ENCODE results near the gene STK32B. TPM values are rescaled to one million over a fixed set of nuclear protein-coding genes. Genes with fewer than 3 reads are reported as not detected.
A peak's percentile ranks its signal among the peaks of the same experiment; 100 is the strongest.

STK32B gene
- total RNA-seq, 2 donors from 2014 or later = not detected

DNA sequence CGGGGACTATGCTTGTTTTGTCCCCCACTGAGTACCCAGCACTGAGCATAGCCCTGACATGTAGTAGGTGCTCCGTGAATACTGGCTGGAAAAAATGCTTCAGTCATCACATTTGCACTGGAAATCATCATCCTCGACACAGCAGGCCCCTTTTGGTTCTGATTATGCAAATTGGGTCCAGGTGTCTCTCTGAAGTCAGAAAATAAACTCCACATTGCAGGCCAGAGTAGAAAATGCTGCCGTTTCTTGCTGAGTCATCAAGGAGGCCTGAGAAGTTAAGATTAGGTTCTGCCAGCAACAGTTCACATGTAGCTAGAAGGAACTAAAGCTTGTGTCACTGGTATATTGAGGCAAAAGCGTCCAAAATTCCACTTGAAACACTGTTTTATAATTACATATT lies 15.0 kb upstream of the STK32B start:
- Mint-ChIP-seq H3K9me3 (no peaks in the 10 kb centered on the region), H3K4me3 (no peak overlapping the region), H3K36me3 (no peaks in the 10 kb centered on the region), H3K4me1 (ENCODE audit: low read depth in 2 of 2) (peaks cover 7% of the 10 kb centered on the region in 2 donors), H3K27ac (no peak overlapping the region), H3K27me3 (peaks cover 6 to 13% of the 10 kb centered on the region in 2 donors)
- no peak for ATAC-seq
- no peak for DNase-seq (ENCODE audit: low spot score)

GRCh38 chr4:5037553-5038551 lies 13.4 kb upstream of the STK32B start:
- H3K36me3 Mint-ChIP-seq = no peaks in the 10 kb centered on the region
- ATAC-seq (no peak), DNase-seq (ENCODE audit: low spot score) (no peak)
- peaks cover 6 to 13% of the 10 kb centered on the region in 2 donors for H3K27me3 Mint-ChIP-seq
- H3K27ac Mint-ChIP-seq = no peak overlapping the region
- no peak overlapping the region for H3K4me3 Mint-ChIP-seq
- H3K9me3 Mint-ChIP-seq = no peaks in the 10 kb centered on the region
- H3K4me1 Mint-ChIP-seq (ENCODE audit: low read depth in 2 of 2) = peaks cover 7% of the 10 kb centered on the region in 2 donors

DNA sequence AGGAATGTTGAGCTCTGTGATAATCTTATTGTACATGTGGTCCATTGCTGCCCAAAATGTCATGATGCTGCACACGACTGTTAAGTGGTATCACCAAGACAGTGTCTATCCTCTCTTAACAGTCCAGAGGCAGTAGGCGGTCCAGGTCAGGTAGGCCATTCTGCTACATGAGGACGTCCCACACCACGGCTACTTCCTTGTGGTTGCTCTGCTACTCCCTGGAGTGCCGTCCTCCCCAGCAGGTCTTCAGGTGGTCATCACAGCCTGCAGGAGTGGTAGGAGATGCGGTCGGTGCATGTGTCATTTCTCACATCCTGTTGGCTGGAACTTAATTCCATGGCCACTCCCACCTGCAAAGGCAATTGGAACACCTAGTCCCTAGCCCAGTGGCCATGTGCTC lies 11.5 kb upstream of the STK32B start:
- DNase-seq (ENCODE audit: low spot score) (no peak), ATAC-seq (no peak)
- H3K4me1 Mint-ChIP-seq (ENCODE audit: low read depth in 2 of 2) = peaks cover 3 to 6% of the 10 kb centered on the region in 2 donors
- H3K27ac Mint-ChIP-seq = no peak overlapping the region
- H3K27me3 Mint-ChIP-seq = peaks cover 17 to 21% of the 10 kb centered on the region in 2 donors
- no peaks in the 10 kb centered on the region for H3K36me3 Mint-ChIP-seq
- H3K4me3 Mint-ChIP-seq = no peak overlapping the region
- no peaks in the 10 kb centered on the region for H3K9me3 Mint-ChIP-seq

- H3K4me3 Mint-ChIP-seq = no peak overlapping the region
- peaks cover 23 to 28% of the 10 kb centered on the region in 2 donors for H3K27me3 Mint-ChIP-seq
- H3K4me1 Mint-ChIP-seq (ENCODE audit: low read depth in 2 of 2) = peaks cover 10 to 14% of the 10 kb centered on the region in 2 donors
- H3K27ac Mint-ChIP-seq = no peak overlapping the region
- H3K36me3 Mint-ChIP-seq = no peaks in the 10 kb centered on the region
- DNase-seq (ENCODE audit: low spot score) (no peak), ATAC-seq (no peak)
- no peaks in the 10 kb centered on the region for H3K9me3 Mint-ChIP-seq
Observed at GRCh38 chr4:5040856-5041620, 10.2 kb upstream of the STK32B start.

DNA sequence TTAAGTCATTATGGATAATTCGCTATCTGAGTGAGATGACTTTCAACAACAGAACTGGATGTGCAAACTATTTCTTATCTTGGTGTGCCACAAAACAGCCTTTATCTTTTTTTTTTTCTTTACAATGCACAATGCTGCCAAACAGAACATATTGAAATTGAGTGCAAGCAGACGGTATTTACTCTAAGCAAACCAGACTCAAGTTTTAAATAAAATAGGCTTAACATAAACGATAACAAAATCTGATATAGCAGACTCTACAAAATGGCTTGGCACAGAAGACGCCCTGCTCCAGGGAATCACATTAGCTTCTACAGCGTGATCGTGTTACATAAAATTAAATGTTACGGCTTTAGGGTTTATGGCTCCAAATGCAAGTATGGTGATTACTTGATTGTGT lies 9.6 kb upstream of the STK32B start:
- DNase-seq (ENCODE audit: low spot score) (no peak), ATAC-seq (no peak)
- Mint-ChIP-seq H3K9me3 (no peaks in the 10 kb centered on the region), H3K36me3 (no peaks in the 10 kb centered on the region), H3K4me1 (ENCODE audit: low read depth in 2 of 2) (peaks cover 10 to 14% of the 10 kb centered on the region in 2 donors), H3K4me3 (no peak overlapping the region), H3K27ac (no peak overlapping the region), H3K27me3 (peaks cover 29 to 30% of the 10 kb centered on the region in 2 donors)

- Mint-ChIP-seq H3K4me3 (no peak overlapping the region), H3K27me3 (peaks cover 35 to 37% of the 10 kb centered on the region in 2 donors), H3K36me3 (no peaks in the 10 kb centered on the region), H3K27ac (no peak overlapping the region), H3K4me1 (ENCODE audit: low read depth in 2 of 2) (peaks cover 10 to 14% of the 10 kb centered on the region in 2 donors), H3K9me3 (no peaks in the 10 kb centered on the region)
- no peak for ATAC-seq
- DNase-seq (ENCODE audit: low spot score) = no peak
Observed at GRCh38 chr4:5043579-5043978, 7.7 kb upstream of the STK32B start.

DNA sequence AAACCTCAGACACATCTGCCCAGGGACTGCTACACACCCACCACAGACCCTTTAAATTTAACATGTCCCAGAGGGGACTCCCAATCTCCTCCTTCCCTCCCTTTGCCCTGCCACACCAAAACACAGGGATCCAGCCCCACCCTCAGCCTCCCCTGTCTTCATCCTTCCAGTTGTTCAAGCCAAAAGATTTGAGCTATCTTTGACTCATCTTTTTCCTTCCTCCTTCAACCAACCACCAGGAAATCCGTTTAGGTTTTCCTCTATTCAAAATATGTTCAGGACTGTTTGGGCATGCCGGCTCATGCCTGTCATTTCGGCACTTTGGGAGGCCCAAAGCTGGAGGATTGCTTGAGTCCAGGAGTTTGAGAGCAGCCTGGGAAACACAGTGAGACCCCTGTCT lies 6.9 kb upstream of the STK32B start:
- ATAC-seq = no peak
- H3K27me3 Mint-ChIP-seq = peaks cover 39 to 42% of the 10 kb centered on the region in 2 donors
- H3K27ac Mint-ChIP-seq = no peak overlapping the region

DNA sequence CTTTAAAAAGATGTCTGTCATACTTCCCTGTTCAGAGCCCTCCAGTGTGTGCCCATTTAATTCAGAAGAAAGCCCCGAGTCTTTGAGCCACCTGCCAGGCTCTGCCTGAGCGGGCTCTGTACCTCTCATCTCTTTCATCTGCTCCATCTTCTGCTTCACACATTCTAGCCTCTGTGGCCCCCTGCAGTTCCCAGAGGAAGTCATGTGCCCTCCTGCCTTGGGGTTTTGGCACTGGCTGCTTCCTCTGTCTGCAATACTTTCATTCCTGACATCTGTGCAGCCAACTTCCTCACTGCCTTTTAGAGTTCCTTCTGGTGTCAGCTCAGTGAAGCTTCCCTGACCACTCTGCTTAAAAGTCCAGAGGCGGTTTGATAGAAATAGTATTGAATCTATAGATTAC lies 6.2 kb upstream of the STK32B start:
- Mint-ChIP-seq H3K9me3 (no peaks in the 10 kb centered on the region), H3K4me3 (no peak overlapping the region), H3K27me3 (peaks cover 37 to 42% of the 10 kb centered on the region in 2 donors), H3K27ac (no peak overlapping the region), H3K4me1 (ENCODE audit: low read depth in 2 of 2) (peaks cover 10 to 14% of the 10 kb centered on the region in 2 donors), H3K36me3 (no peaks in the 10 kb centered on the region)
- DNase-seq (ENCODE audit: low spot score) = no peak
- no peak for ATAC-seq

More for the DNA sequence above, 6.9 kb upstream of the STK32B start:
- no peak overlapping the region for H3K4me3 Mint-ChIP-seq
- no peaks in the 10 kb centered on the region for H3K36me3 Mint-ChIP-seq
- no peaks in the 10 kb centered on the region for H3K9me3 Mint-ChIP-seq
- DNase-seq (ENCODE audit: low spot score) = no peak
- peaks cover 10 to 14% of the 10 kb centered on the region in 2 donors for H3K4me1 Mint-ChIP-seq (ENCODE audit: low read depth in 2 of 2)

- H3K4me1 Mint-ChIP-seq (ENCODE audit: low read depth in 2 of 2) = peaks cover 15 to 28% of the 10 kb centered on the region in 2 donors
- no peak for DNase-seq (ENCODE audit: low spot score)
- no peaks in the 10 kb centered on the region for H3K9me3 Mint-ChIP-seq
- H3K27ac Mint-ChIP-seq = no peak overlapping the region
- no peak for ATAC-seq
- H3K36me3 Mint-ChIP-seq = no peaks in the 10 kb centered on the region
- no peak overlapping the region for H3K4me3 Mint-ChIP-seq
- peaks cover 44 to 48% of the 10 kb centered on the region in 2 donors for H3K27me3 Mint-ChIP-seq
Observed at GRCh38 chr4:5048721-5049120, 2.6 kb upstream of the STK32B start.

- H3K27me3 Mint-ChIP-seq = peaks cover 35 to 39% of the 10 kb centered on the region in 2 donors
- H3K4me1 Mint-ChIP-seq (ENCODE audit: low read depth in 2 of 2) = peaks cover 5 to 13% of the 10 kb centered on the region in 2 donors
- no peaks in the 10 kb centered on the region for H3K36me3 Mint-ChIP-seq
- DNase-seq (ENCODE audit: low spot score) (no peak), ATAC-seq (no peak)
- no peaks in the 10 kb centered on the region for H3K9me3 Mint-ChIP-seq
- H3K27ac Mint-ChIP-seq = no peak overlapping the region
- H3K4me3 Mint-ChIP-seq = peak overlapping the region; percentile 81
Observed at GRCh38 chr4:5050520-5051277, 581 bp upstream of the STK32B start.

DNA sequence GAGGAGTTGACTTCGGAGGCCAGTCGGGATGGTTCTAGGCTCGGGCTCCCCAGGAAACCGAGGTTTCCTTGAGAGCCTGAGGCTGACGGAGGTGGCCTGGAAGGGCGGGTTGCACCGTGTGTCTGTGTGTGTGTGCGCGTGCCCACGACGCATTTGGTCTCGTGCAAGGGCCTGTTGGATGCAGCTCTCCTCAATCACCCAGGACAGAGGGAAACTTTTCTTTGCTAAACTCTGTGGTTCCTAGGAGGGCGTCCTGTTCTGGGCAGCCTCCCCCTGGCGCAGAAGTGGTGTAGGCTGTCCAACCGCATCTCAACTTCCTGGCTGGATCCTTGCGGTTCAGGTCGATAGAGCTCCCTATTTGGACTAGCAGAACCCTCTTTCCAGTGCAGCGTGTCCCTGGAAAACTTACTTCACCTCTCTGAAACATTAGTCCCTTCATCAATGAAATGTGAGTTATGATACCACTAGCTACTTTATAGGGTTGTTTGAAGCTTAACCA lies 973 bp downstream of the STK32B start:
- Mint-ChIP-seq H3K36me3 (no peaks in the 10 kb centered on the region), H3K4me3 (peak overlapping the region; percentile 9), H3K27me3 (peaks cover 26 to 32% of the 10 kb centered on the region in 2 donors), H3K9me3 (no peaks in the 10 kb centered on the region), H3K27ac (no peak overlapping the region), H3K4me1 (ENCODE audit: low read depth in 2 of 2) (peaks cover 5 to 13% of the 10 kb centered on the region in 2 donors)
- ATAC-seq = no peak
- DNase-seq (ENCODE audit: low spot score) = no peak

DNA sequence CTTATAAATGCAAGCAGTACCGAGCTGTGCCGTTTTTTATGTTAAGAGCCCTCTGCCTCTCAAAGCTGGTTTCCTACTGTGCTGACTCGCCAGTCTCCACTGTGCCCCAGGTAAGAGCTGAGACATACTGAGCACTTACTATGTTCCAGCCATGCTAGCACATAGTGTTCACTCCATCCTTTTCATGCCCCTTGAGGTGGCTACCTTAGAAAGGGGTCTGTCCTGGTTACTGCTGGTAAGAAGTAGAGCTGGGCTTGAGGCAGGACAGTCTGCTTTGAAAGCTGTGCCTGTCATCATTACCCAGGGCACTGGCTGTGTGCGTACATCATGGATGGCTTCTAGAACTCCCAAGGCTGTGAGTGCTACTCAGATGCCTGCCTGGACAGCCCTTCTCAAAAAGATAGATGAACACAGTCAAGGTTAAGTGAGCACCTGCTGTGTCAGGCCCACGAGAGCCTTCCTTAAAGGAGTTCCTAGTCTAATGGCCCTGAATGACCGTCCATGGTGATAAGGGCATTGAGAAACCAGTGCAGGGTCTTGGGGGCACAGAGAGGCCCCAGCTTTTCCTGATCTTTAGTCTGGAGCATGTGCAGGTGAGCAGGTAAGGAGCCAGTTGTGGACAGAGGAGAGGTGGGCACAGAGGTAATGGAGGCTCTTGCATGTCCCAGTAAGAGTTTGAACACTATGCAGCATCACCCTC lies 1.6 kb downstream of the STK32B start:
- peak overlapping the region; percentile 9 for H3K4me3 Mint-ChIP-seq
- H3K27ac Mint-ChIP-seq = no peak overlapping the region
- H3K9me3 Mint-ChIP-seq = no peaks in the 10 kb centered on the region
- ATAC-seq = no peak
- H3K4me1 Mint-ChIP-seq (ENCODE audit: low read depth in 2 of 2) = peaks cover 5 to 13% of the 10 kb centered on the region in 2 donors
- no peak for DNase-seq (ENCODE audit: low spot score)
- peaks cover 30 to 35% of the 10 kb centered on the region in 2 donors for H3K27me3 Mint-ChIP-seq
- H3K36me3 Mint-ChIP-seq = no peaks in the 10 kb centered on the region

DNA sequence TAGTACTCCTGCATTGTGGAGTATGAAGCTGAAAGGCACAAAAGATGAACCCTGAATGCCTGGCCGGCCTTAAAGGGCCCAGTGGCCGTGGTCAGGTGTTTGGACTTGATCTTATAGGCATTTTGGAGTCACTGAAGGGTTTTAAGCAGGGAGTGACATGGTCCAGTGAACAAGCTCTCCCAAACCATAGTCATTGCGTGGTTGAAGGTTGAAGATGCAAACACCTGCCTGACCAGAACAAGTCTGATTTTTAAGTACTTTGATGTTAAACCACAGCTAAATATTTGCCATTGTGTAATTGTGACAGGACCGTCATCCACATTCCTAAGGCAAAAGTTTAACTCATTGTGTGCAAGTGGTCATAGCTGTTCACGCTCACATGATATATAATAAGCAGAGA lies 3.3 kb downstream of the STK32B start:
- ATAC-seq (no peak), DNase-seq (ENCODE audit: low spot score) (no peak)
- Mint-ChIP-seq H3K4me3 (no peak overlapping the region), H3K4me1 (ENCODE audit: low read depth in 2 of 2) (peaks cover 5 to 13% of the 10 kb centered on the region in 2 donors), H3K27me3 (peaks cover 25 to 29% of the 10 kb centered on the region in 2 donors), H3K27ac (no peak overlapping the region), H3K9me3 (no peaks in the 10 kb centered on the region), H3K36me3 (no peaks in the 10 kb centered on the region)
